ENCODE results near the gene ZDHHC4. TPM values are rescaled to one million over a fixed set of nuclear protein-coding genes. Genes with fewer than 3 reads are reported as not detected.

ZDHHC4 gene
- total RNA-seq, 6 experiments from 2014 or later: 27.9 to 48.5 (median 36.9) TPM

- 70% methylated on average over 1 of the region's 1 CpG for WGBS (ENCODE audit: insufficient coverage, low coverage, low lambda C conversion rate, missing lambda C conversion rate)
- Histone ChIP-seq H3K9me3 (no peaks in the 10 kb centered on the region), H3K36me3 (no peaks in the 10 kb centered on the region), H3K27ac (no peak overlapping the region), H3K4me3 (no peak overlapping the region), H3K27me3 (no peaks in the 10 kb centered on the region), H3K4me1 (no peaks in the 10 kb centered on the region)
- TF ChIP-seq CTCF (IDR thresholded peaks at IDR 0.05) (no peak), POLR2A (IDR thresholded peaks at IDR 0.05) (no peak)
- ATAC-seq (no peak), DNase-seq (no peak)
- intact Hi-C loops (cut with DNase I): no loop called here
Observed at GRCh38 chr7:6542368-6542767, 34.9 kb upstream of the ZDHHC4 start.

GRCh38 chr7:6545398-6546126, 31.7 kb upstream of the ZDHHC4 start:
- TF ChIP-seq POLR2A (IDR thresholded peaks at IDR 0.05) (no peak), CTCF (IDR thresholded peaks at IDR 0.05) (no peak)
- intact Hi-C loops (cut with DNase I): no loop called here
- Histone ChIP-seq H3K36me3 (no peaks in the 10 kb centered on the region), H3K27me3 (no peaks in the 10 kb centered on the region), H3K27ac (no peak overlapping the region), H3K9me3 (no peaks in the 10 kb centered on the region), H3K4me1 (no peaks in the 10 kb centered on the region), H3K4me3 (no peak overlapping the region)
- DNase-seq (no peak), ATAC-seq (no peak)
- WGBS (ENCODE audit: insufficient coverage, low coverage, low lambda C conversion rate, missing lambda C conversion rate): 75% methylated on average over 18 of the region's 22 CpGs

- Histone ChIP-seq H3K36me3 (no peaks in the 10 kb centered on the region), H3K4me3 (no peak overlapping the region), H3K27ac (no peak overlapping the region), H3K9me3 (no peaks in the 10 kb centered on the region), H3K4me1 (no peaks in the 10 kb centered on the region), H3K27me3 (no peaks in the 10 kb centered on the region)
- DNase-seq (no peak), ATAC-seq (no peak)
- TF ChIP-seq CTCF (IDR thresholded peaks at IDR 0.05) (no peak), POLR2A (IDR thresholded peaks at IDR 0.05) (no peak)
- WGBS (ENCODE audit: insufficient coverage, low coverage, low lambda C conversion rate, missing lambda C conversion rate): 52% methylated on average over 8 of the region's 12 CpGs
- intact Hi-C loops (cut with DNase I): no loop called here
Observed at GRCh38 chr7:6546498-6547251, 30.6 kb upstream of the ZDHHC4 start.

- Histone ChIP-seq H3K4me3 (no peak overlapping the region), H3K9me3 (no peaks in the 10 kb centered on the region), H3K27me3 (no peaks in the 10 kb centered on the region), H3K36me3 (no peaks in the 10 kb centered on the region), H3K4me1 (no peaks in the 10 kb centered on the region), H3K27ac (no peak overlapping the region)
- ATAC-seq: no peak
- no peak for TF ChIP-seq POLR2A (IDR thresholded peaks at IDR 0.05)
- no peak for TF ChIP-seq CTCF (IDR thresholded peaks at IDR 0.05)
- no peak for DNase-seq
- no CpG with 5 or more reads among the region's 1 CpG for WGBS (ENCODE audit: insufficient coverage, low coverage, low lambda C conversion rate, missing lambda C conversion rate)
- intact Hi-C loops (cut with DNase I): no loop called here
Observed at GRCh38 chr7:6547400-6547799, 29.9 kb upstream of the ZDHHC4 start.
